Thyroid gland (tissue), 4 donors: ENCODE results near the gene PAX8.

Experiments
- POLR2A ChIP-seq, 2 donors: fragments of 450-650 bp; IDR thresholded peaks; one replicate each; pipeline ENCODE4 v1.6.1; 2017; ENCODE audit warnings: antibody characterized with exemption in 2 of 2, mild to moderate bottlenecking in 2 of 2, moderate library complexity in 1 of 2
- TF ChIP-seq, protein P1 (sequence below), 6 experiments: fragments of 200-600 bp in 3 of 6; fragments of 450-650 bp in 3 of 6; sonication (generic) in 3 of 6; IDR thresholded peaks; one replicate each; pipeline ENCODE4 v1.5.1; 2016 to 2019; ENCODE audit warnings: antibody characterized with exemption in 6 of 6, mild to moderate bottlenecking in 2 of 6, inconsistent platforms in 1 of 6, moderate library complexity in 1 of 6

- TF ChIP-seq, protein P1, sequence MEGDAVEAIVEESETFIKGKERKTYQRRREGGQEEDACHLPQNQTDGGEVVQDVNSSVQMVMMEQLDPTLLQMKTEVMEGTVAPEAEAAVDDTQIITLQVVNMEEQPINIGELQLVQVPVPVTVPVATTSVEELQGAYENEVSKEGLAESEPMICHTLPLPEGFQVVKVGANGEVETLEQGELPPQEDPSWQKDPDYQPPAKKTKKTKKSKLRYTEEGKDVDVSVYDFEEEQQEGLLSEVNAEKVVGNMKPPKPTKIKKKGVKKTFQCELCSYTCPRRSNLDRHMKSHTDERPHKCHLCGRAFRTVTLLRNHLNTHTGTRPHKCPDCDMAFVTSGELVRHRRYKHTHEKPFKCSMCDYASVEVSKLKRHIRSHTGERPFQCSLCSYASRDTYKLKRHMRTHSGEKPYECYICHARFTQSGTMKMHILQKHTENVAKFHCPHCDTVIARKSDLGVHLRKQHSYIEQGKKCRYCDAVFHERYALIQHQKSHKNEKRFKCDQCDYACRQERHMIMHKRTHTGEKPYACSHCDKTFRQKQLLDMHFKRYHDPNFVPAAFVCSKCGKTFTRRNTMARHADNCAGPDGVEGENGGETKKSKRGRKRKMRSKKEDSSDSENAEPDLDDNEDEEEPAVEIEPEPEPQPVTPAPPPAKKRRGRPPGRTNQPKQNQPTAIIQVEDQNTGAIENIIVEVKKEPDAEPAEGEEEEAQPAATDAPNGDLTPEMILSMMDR (IDR thresholded peaks at IDR 0.05) = no peak
- no peak for TF ChIP-seq POLR2A (IDR thresholded peaks at IDR 0.05)
Measured at GRCh38 chr2:113272477-113272876, 6.2 kb downstream of the PAX8 start.
